SW 1271 (cell line): Measurements from ENCODE around the gene MEIS1.
A peak's percentile ranks its signal among the peaks of the same experiment; 100 is the strongest.

ENCODE experiments used
- DNase-seq, 2 experiments: peaks; one replicate each; lab custom pipeline; 2025; lab: John Stamatoyannopoulos, UW

The MEIS1 gene

DNA sequence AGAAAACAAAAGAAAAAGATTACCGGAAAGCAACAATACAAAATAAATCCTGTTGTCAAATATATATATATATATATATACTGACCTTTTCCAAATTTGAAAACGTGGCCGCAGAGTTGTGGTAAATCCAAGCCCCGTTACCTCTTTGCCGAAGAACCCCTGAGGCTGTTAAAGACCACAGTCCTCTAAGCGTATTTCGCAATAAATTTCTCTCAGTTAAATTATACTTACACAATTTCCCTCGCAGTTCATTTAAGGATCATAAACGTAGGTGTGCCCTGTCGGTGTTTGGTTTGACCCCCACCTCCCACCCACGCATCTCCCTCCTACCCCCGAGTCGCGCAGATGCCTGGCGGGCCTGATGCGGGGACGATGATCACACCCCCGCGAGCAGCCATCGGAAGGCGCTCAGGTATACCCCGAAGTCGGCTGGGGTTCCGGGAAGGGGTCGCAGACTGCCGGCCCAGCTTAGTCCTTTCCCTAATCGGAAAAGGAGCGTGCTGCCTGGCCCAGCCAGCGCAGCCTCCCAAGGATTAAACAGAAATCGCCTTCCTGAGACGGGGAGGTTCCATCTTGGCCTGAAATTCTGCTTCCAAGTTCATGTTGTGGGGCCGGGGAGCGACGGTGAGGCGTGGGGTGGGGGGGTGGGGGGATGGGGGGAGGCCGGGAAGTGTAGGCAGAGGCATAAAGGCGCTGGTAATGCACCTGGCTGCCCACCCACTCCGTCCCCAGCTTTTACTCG, 2.9 kb upstream of the MEIS1 start:
- no peak for DNase-seq

DNA sequence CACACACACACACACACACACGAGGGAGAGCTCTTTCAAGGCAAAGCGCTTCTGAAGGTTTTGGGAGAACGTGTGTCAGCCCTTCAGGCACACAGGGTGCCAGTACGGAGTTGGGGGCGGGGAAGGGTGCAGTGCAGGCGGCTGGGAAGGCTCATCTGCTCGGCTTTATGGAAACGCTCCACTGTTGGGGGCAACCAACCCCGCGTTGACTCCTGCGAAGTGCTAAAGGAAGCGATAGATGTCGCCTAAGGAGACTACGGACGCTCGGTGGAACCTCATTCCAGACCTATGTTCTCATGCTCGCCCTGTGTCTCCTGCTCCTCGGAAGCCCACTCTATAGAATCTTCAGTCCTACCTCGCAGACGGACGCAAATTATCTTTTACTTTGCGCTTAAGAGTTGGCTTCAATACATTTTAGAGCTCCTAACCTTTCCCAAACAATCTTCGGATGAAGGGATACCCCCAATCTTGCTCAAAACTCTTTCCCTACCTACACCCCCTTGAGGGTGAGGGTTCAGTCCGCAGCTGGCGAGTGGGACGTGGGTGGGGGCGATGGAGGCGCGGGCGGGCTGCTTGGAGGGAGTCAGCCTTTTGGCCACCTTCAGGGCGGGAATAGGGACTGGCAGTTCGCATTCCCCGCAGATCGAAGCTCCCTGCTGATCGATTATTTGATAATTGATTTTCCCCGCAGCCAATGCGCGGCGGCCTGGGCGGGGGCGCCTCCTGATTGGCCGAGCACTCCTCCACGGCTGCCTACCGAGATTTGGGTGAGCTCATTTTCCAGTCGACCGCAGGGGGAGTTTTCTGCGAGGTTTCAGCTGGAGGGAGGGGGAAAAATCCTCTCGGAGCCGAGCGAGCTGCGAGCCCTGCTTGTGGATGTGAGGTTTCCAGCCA, 1.9 kb upstream of the MEIS1 start:
- DNase-seq, result peak; percentile 50 to 90

GRCh38 chr2:66433695-66433944, 1.3 kb upstream of the MEIS1 start:
- no peak for DNase-seq

DNA sequence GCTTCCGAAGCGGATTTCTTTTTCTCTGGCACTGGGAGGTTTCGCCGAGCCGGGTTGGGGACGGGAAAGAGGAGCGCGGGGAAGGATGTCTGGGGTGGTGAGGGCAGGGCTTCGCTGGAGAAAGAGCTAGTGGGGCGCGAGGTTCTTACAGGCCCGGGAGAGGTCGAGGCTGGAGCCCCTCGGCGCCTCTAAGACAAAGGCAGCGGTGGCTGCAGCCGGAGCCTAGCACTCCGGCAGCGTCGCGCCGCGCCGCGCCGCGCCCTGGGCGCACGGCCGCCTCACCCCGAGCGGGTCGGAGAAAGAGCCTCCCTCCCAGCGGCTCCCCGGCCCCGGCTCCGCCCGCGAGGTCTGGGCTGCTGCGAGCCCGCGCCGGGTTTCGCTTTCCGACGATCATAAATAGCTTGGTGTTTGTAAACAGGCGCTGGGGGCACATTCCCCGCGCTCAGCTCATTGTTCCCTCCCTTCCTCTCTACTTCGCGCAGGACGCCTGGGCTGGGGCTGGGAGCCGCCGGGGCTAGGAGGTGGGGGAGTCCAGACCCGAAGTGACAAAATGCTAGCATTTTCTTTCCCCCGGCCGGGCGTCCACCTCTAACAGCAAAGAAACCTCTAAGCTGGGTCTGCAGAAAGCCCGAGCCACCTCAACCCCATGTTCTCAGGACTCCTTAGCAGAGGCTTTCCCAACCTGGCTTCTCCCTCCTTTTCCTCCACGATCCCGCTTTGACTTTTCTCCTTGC, 813 bp upstream of the MEIS1 start:
- DNase-seq, result peak in 1 of 2 experiments; percentile 46

DNA sequence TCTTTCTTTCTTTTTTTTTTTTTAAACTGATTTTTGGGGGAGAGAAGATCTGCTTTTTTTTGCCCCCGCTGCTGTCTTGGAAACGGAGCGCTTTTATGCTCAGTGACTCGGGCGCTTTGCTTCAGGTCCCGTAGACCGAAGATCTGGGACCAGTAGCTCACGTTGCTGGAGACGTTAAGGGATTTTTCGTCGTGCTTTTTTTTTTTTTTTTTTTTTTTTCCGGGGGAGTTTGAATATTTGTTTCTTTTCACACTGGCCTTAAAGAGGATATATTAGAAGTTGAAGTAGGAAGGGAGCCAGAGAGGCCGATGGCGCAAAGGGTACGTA, 587 bp downstream of the MEIS1 start:
- no peak for DNase-seq

- DNase-seq, result no peak
These were observed 1.0 kb downstream of the MEIS1 start for GRCh38 chr2:66435963-66436362.

GRCh38 chr2:66436581-66437001, 1.7 kb downstream of the MEIS1 start:
- no peak for DNase-seq

GRCh38 chr2:66437109-66437690, 2.3 kb downstream of the MEIS1 start:
- no peak for DNase-seq

DNA sequence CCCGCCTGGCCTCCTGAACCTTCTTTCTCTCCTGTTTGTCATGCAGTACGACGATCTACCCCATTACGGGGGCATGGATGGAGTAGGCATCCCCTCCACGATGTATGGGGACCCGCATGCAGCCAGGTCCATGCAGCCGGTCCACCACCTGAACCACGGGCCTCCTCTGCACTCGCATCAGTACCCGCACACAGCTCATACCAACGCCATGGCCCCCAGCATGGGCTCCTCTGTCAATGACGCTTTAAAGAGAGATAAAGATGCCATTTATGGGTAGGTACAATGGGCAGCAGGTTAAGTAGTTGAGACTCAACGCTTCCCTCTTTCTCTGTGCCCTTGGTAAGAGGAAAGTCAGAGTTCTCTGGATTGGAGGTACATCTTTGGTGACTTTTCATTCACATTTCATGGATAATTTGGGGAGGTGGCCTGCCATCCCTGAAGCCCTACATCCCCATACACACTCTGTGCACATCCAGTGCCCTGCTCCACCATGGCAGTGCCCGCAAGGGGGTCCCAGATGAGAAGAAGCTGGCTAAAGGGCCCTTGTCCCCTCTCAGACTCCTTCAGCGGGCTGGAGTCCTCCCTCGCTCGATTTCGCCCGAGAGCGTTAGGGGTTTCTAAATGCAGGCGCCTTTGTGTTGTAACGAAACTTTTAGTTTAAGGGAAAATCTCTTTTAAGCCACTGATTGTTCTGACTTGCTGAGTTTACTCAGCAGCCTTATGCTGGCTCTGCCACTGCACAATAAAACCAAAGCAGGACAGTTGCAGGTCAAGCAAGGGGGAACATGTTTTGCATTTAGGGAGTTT, 3.0 kb downstream of the MEIS1 start:
- DNase-seq, result no peak

GRCh38 chr2:66438498-66438833, 3.5 kb downstream of the MEIS1 start:
- no peak for DNase-seq

DNA sequence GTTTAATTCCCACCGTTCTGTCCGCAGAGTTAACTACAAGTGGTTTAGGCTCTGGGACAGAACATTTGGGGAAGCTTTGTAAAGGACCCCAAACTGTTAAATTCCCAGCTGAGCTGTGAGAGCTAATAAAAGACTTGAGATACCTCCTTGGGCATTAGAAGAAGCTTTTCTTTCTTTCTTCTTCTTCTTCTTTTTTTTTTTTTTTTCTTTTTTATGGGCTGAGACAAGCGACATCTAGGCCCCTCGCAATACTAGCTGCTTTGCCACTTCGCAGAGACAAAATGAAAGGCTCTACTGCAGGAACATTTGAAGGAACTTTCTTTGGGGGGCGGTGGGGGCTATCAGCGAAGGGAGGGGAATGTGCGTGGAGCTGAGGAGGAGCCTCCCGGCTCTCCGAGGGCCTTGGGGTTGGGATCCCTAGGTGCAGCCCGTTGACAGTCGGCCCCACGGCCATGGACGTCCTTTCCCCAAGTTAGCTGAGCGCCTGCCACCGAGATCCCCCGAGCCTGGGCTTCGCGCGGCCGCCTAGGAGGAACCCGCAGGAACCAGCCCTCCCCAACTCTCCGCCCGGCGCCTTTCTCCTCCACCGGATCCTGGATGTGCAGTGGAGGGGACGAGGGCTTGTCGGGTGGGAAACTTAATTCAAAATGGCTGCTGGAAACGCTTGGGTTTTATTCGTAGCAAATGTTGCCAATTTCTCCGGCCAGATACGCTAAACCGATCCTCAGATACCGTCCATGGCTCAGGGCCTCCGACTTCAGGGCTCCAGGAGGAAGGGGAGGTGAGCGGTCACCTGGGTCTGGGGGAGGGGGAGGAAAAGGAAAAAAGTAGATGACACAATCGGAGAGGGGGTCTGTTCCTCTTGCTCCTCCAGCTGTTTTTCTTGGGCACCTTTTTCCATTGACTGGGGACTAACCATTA, 4.2 kb downstream of the MEIS1 start:
- no peak for DNase-seq

DNA sequence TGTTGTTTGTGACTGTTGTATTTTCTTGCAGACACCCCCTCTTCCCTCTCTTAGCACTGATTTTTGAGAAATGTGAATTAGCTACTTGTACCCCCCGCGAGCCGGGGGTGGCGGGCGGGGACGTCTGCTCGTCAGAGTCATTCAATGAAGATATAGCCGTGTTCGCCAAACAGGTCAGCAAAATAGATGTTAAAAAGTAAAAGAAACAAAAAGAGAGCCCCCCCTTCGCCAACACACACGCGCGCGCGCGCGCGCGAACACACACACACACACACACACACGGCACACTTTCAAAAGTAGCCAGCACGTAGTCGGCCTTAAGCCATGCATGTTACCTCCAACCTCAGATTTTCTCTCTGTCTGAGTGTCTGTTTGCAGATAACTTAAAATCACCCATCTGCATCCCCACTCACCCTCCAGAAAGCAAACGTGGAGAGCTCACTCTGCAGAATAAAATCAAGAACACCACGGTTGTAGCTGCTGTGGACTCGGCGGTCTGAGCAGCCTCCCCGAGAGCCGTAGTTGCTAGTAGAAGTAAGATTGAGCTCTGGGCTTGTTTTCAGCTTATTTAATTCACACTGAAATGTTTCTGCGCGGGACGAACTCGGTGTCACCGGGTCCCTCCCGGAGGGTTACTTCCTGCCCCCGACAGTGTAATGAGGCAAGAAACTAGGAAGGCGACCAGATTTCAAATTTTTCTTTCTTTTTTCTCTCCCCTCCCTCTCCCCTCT, 5.1 kb downstream of the MEIS1 start:
- DNase-seq, result no peak

GRCh38 chr2:66440708-66441497, 6.0 kb downstream of the MEIS1 start:
- no peak for DNase-seq

GRCh38 chr2:66441581-66442320, 6.8 kb downstream of the MEIS1 start:
- DNase-seq, result no peak

GRCh38 chr2:66442516-66443185, 7.7 kb downstream of the MEIS1 start:
- no peak for DNase-seq

- DNase-seq, result no peak
These were observed 8.5 kb downstream of the MEIS1 start for GRCh38 chr2:66443186-66443978.
